ENCODE measurements around the gene OVCA2.

The OVCA2 gene

GRCh38 chr17:2067608-2068024 lies 25.8 kb downstream of the OVCA2 start:
- no peak for TF ChIP-seq CTCF (IDR thresholded peaks at IDR 0.05)
- DNase-seq = no peak
- no peak overlapping the region for H3K4me3 ChIP-seq
- no peaks in the 10 kb centered on the region for H3K9me3 ChIP-seq
- peak overlapping the region; percentile 56 to 59 for H3K27ac ChIP-seq
- peaks cover 15 to 89% (median 33%) of the 10 kb centered on the region in 3 donors for H3K36me3 ChIP-seq
- no peaks in the 10 kb centered on the region for H3K27me3 ChIP-seq
- peaks cover 0 to 55% (median 24%) of the 10 kb centered on the region in 4 donors for H3K4me1 ChIP-seq
- intact Hi-C loops (cut with DNase I; ENCODE audit: low total_unique reads) = no loop called here

- no peaks in the 10 kb centered on the region for H3K27me3 ChIP-seq
- H3K4me3 ChIP-seq = no peak overlapping the region
- TF ChIP-seq CTCF (IDR thresholded peaks at IDR 0.05) = no peak
- peaks cover 15 to 87% (median 31%) of the 10 kb centered on the region in 3 donors for H3K36me3 ChIP-seq
- peak overlapping the region; percentile 41 to 56 for H3K27ac ChIP-seq
- no peak for DNase-seq
- no peaks in the 10 kb centered on the region for H3K9me3 ChIP-seq
- intact Hi-C loops (cut with DNase I; ENCODE audit: low total_unique reads) = no loop called here
- H3K4me1 ChIP-seq = peaks cover 0 to 51% (median 22%) of the 10 kb centered on the region in 4 donors
These were observed 26.3 kb downstream of the OVCA2 start for GRCh38 chr17:2068031-2068518.

GRCh38 chr17:2068519-2069051 lies 26.8 kb downstream of the OVCA2 start:
- intact Hi-C loops (cut with DNase I; ENCODE audit: low total_unique reads) = no loop called here
- Histone ChIP-seq H3K27me3 (no peaks in the 10 kb centered on the region), H3K4me1 (peaks cover 0 to 47% (median 22%) of the 10 kb centered on the region in 4 donors), H3K9me3 (no peaks in the 10 kb centered on the region), H3K4me3 (no peak overlapping the region), H3K36me3 (peaks cover 14 to 83% (median 26%) of the 10 kb centered on the region in 3 donors), H3K27ac (peak overlapping the region; percentile 40 to 41)
- no peak for DNase-seq
- TF ChIP-seq CTCF (IDR thresholded peaks at IDR 0.05) = no peak

GRCh38 chr17:2070241-2071023 lies 28.6 kb downstream of the OVCA2 start:
- no peak for TF ChIP-seq CTCF (IDR thresholded peaks at IDR 0.05)
- no peaks in the 10 kb centered on the region for H3K9me3 ChIP-seq
- H3K27me3 ChIP-seq = no peaks in the 10 kb centered on the region
- H3K36me3 ChIP-seq = peaks cover 0 to 75% (median 8%) of the 10 kb centered on the region in 3 donors
- intact Hi-C loops (cut with DNase I; ENCODE audit: low total_unique reads) = no loop called here
- no peak overlapping the region for H3K4me3 ChIP-seq
- DNase-seq = no peak
- H3K4me1 ChIP-seq = peaks cover 0 to 38% (median 22%) of the 10 kb centered on the region in 4 donors
- H3K27ac ChIP-seq = peak overlapping the region in 1 of 2 donors; percentile 11

- H3K27me3 ChIP-seq = no peaks in the 10 kb centered on the region
- TF ChIP-seq CTCF (IDR thresholded peaks at IDR 0.05) = no peak
- DNase-seq = no peak
- no peaks in the 10 kb centered on the region for H3K9me3 ChIP-seq
- no peak overlapping the region for H3K4me3 ChIP-seq
- H3K4me1 ChIP-seq = peaks cover 0 to 38% (median 24%) of the 10 kb centered on the region in 4 donors
- H3K36me3 ChIP-seq = peaks cover 0 to 72% (median 4%) of the 10 kb centered on the region in 3 donors
- H3K27ac ChIP-seq = peak overlapping the region; percentile 11 to 36
- intact Hi-C loops (cut with DNase I; ENCODE audit: low total_unique reads) = no loop called here
These were observed 29.2 kb downstream of the OVCA2 start for GRCh38 chr17:2071024-2071385.
